ENCODE data around the gene ERC1.

DNA sequence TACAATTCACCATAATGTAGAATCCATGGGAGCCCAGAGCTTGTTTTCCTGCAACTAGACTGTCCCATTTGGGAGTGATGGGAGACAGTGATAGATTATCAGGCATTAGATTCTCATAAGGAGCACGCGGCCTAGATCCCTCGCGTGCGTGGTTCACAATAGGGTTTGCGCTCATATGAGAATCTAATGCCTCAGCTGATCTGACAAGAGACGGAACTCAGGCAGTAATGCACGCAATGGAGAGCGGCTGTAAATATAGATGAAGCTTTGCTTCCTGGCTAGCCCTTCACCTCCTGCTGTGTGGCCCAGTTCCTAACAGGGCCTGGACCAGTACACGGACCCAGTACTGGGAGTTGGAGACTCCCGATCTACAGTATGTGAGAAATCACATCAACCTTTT lies 476.7 kb downstream of the ERC1 start:
- TF ChIP-seq POLR2A (IDR thresholded peaks at IDR 0.05; ENCODE audit: low read depth, low read length) (no peak), CTCF (conservative IDR thresholded peaks at IDR 0.05; ENCODE audit: low read depth, low read length) (no peak), SMC3 (IDR thresholded peaks at IDR 0.05; ENCODE audit: low read depth, low read length) (no peak), FOS (IDR thresholded peaks at IDR 0.05; ENCODE audit: low read depth, low read length) (no peak), RAD21 (IDR thresholded peaks at IDR 0.05; ENCODE audit: low read length) (no peak), RCOR1 (IDR thresholded peaks at IDR 0.05; ENCODE audit: insufficient replicate concordance, low read length) (no peak), USF2 (IDR thresholded peaks at IDR 0.05; ENCODE audit: low read depth, low read length) (no peak), NFE2L2 (IDR thresholded peaks at IDR 0.05; ENCODE audit: low read depth, low read length) (no peak), RFX5 (IDR thresholded peaks at IDR 0.05; ENCODE audit: low read depth, low read length) (no peak), CEBPB (IDR thresholded peaks at IDR 0.05; ENCODE audit: low read depth, low read length) (no peak), BHLHE40 (IDR thresholded peaks at IDR 0.05; ENCODE audit: low read depth, low read length) (no peak)
